ENCODE results near the gene MCF2L.

- TF ChIP-seq TCF4 (CRISPR knock-in tag; IDR thresholded peaks at IDR 0.05; ENCODE audit: borderline replicate concordance) (no peak), ZFP3 (CRISPR knock-in tag; IDR thresholded peaks at IDR 0.05) (no peak)
Observed at GRCh38 chr13:113022391-113022744, 53.4 kb downstream of the MCF2L start.
